IMR-90 (cell line): ENCODE results near the gene YARS2. TPM values are rescaled to one million over a fixed set of nuclear protein-coding genes. Genes with fewer than 3 reads are reported as not detected.

ENCODE experiments used
- ATAC-seq: fragments of 200-7000 bp; cut with Tn5 transposase; 2 replicates; pipeline ENCODE4 v1.9.1; 2020; ENCODE audit warnings: low read depth, mild to moderate bottlenecking, moderate library complexity
- BruUV-seq: library from RNA; stranded (reverse); fragments of 400-500 nt; replicated peaks from 2 replicates; lab custom pipeline; 2021; lab: Mats Ljungman, UMichigan
- CTCF ChIA-PET: fragments of 300-600 bp; formaldehyde crosslinking; extraction: SDS; loops from one replicate; lab custom pipeline; 2021; ENCODE audit warnings: antibody characterized with exemption; lab: Yijun Ruan, JAX
- POLR2A ChIA-PET: fragments of 300-600 bp; sonication (Branson Sonifier 250); formaldehyde crosslinking; loops from one replicate; lab custom pipeline; 2022; ENCODE audit warnings: antibody characterized with exemption; ENCODE audit not compliant: unreplicated experiment; lab: Charles Lee
- DNase-seq: peaks from one replicate; pipeline ENCODE4 v3.0.0; 2013
- H2AFZ ChIP-seq: replicated peaks from 2 replicates; pipeline ENCODE3; 2013; ENCODE audit warnings: low read length, mild to moderate bottlenecking; ENCODE audit not compliant: poor library complexity
- H2AK5ac ChIP-seq: 2 replicates; pipeline ENCODE4 v1.6.1; 2013; ENCODE audit warnings: low read depth, low read length, inconsistent platforms
- H2AK9ac ChIP-seq: replicated peaks from 2 replicates; pipeline ENCODE3; 2013; ENCODE audit warnings: mild to moderate bottlenecking, low read depth, low read length, moderate library complexity; ENCODE audit not compliant: poor library complexity
- H2BK120ac ChIP-seq: 2 replicates; pipeline ENCODE4 v1.6.1; 2013; ENCODE audit warnings: low read depth, low read length, inconsistent platforms
- H2BK15ac ChIP-seq: 3 replicates; pipeline ENCODE4 v1.6.1; 2013; ENCODE audit warnings: low read depth, low read length, inconsistent platforms
- H2BK20ac ChIP-seq: 2 replicates; pipeline ENCODE4 v1.6.1; 2013; ENCODE audit warnings: low read depth, mild to moderate bottlenecking, inconsistent platforms, low read length, moderate library complexity
- H2BK5ac ChIP-seq: 2 replicates; pipeline ENCODE4 v1.6.1; 2013; ENCODE audit warnings: mild to moderate bottlenecking, low read depth, low read length, inconsistent platforms; ENCODE audit not compliant: poor library complexity, severe bottlenecking
- H3K14ac ChIP-seq: replicated peaks from 2 replicates; pipeline ENCODE4 v1.6.1; 2013; ENCODE audit warnings: low read depth, low read length, inconsistent platforms
- H3K18ac ChIP-seq: 2 replicates; pipeline ENCODE4 v1.6.1; 2013; ENCODE audit warnings: low read depth, low read length, control low read depth
- H3K23ac ChIP-seq: 2 replicates; pipeline ENCODE4 v1.6.1; 2013; ENCODE audit warnings: low read depth, low read length, inconsistent platforms
- H3K27ac ChIP-seq: 2 replicates; pipeline ENCODE4 v1.5.1; 2013; ENCODE audit warnings: mild to moderate bottlenecking, control low read depth, low read length; ENCODE audit not compliant: insufficient read depth
- H3K27me3 ChIP-seq: 2 replicates; pipeline ENCODE4 v1.6.1; 2013; ENCODE audit warnings: low read length; ENCODE audit not compliant: control insufficient read depth, insufficient read depth
- H3K36me3 ChIP-seq: 2 replicates; pipeline ENCODE4 v1.6.1; 2013; ENCODE audit warnings: low read length, mixed read lengths; ENCODE audit not compliant: control insufficient read depth, insufficient read depth
- H3K4ac ChIP-seq: 2 replicates; pipeline ENCODE4 v1.6.1; 2013; ENCODE audit warnings: low read depth, low read length, inconsistent platforms
- H3K4me1 ChIP-seq: 2 replicates; pipeline ENCODE4 v1.6.1; 2013; ENCODE audit warnings: low read length, mixed read lengths; ENCODE audit not compliant: control insufficient read depth, insufficient read depth
- H3K4me2 ChIP-seq: 2 replicates; pipeline ENCODE4 v1.6.1; 2013; ENCODE audit warnings: low read depth, mild to moderate bottlenecking, control low read depth, low read length, moderate library complexity
- H3K4me3 ChIP-seq: 2 replicates; pipeline ENCODE4 v1.5.1; 2013; ENCODE audit warnings: low read depth, mild to moderate bottlenecking, control low read depth, low read length, moderate library complexity; ENCODE audit not compliant: insufficient read depth
- H3K56ac ChIP-seq: 2 replicates; pipeline ENCODE4 v1.6.1; 2013; ENCODE audit warnings: low read length, inconsistent platforms; ENCODE audit not compliant: insufficient read depth; ENCODE audit errors: extremely low read depth
- H3K79me1 ChIP-seq, 2 experiments: 2 replicates each; pipeline ENCODE4 v1.6.1; 2013; ENCODE audit warnings: low read length in 2 of 2, inconsistent platforms in 1 of 2, low read depth in 1 of 2
- H3K9ac ChIP-seq: 2 replicates; pipeline ENCODE4 v1.6.1; 2013; ENCODE audit warnings: low read depth, low read length, control low read depth
- H3K9me1 ChIP-seq: 2 replicates; pipeline ENCODE4 v1.6.1; 2013; ENCODE audit warnings: low read length, inconsistent platforms; ENCODE audit not compliant: insufficient read depth
- H3K9me3 ChIP-seq: 2 replicates; pipeline ENCODE4 v1.6.1; 2013; ENCODE audit warnings: low read length; ENCODE audit not compliant: control insufficient read depth, insufficient read depth
- H4K20me1 ChIP-seq: 2 replicates; pipeline ENCODE4 v1.6.1; 2013; ENCODE audit warnings: low read length, inconsistent platforms; ENCODE audit not compliant: insufficient read depth
- H4K5ac ChIP-seq: 2 replicates; pipeline ENCODE4 v1.6.1; 2013; ENCODE audit warnings: mild to moderate bottlenecking, low read depth, low read length, control low read depth
- H4K8ac ChIP-seq, 2 experiments: 2 replicates each; pipeline ENCODE4 v1.6.1; 2013; ENCODE audit warnings: low read depth in 2 of 2, low read length in 2 of 2, control low read depth in 1 of 2, inconsistent platforms in 1 of 2
- H4K91ac ChIP-seq: 2 replicates; pipeline ENCODE4 v1.6.1; 2013; ENCODE audit warnings: low read depth, low read length, inconsistent platforms; ENCODE audit not compliant: insufficient read depth
- BHLHE40 ChIP-seq: fragments of 150-350 bp; IDR thresholded peaks from 2 replicates; pipeline ENCODE4 v1.6.1; 2016; ENCODE audit warnings: mild to moderate bottlenecking, low read depth, low read length
- CEBPB ChIP-seq: IDR thresholded peaks from 2 replicates; pipeline ENCODE4 v1.6.1; 2012; ENCODE audit warnings: low read depth, low read length, improper control_type of control experiment
- CHD1 ChIP-seq: IDR thresholded peaks from 2 replicates; pipeline ENCODE4 v1.6.1; 2012; ENCODE audit warnings: low read depth, low read length, improper control_type of control experiment
- ELK1 ChIP-seq: fragments of 150-350 bp; IDR thresholded peaks from 2 replicates; pipeline ENCODE4 v1.6.1; 2016; ENCODE audit warnings: low read depth, mild to moderate bottlenecking, low read length, moderate library complexity, borderline replicate concordance
- FOS ChIP-seq: fragments of 150-350 bp; IDR thresholded peaks from 2 replicates; pipeline ENCODE4 v1.6.1; 2016; ENCODE audit warnings: low read depth, low read length
- MAFK ChIP-seq: IDR thresholded peaks from 2 replicates; pipeline ENCODE4 v1.6.1; 2012; ENCODE audit warnings: low read depth, low read length, improper control_type of control experiment
- MAZ ChIP-seq: IDR thresholded peaks from 2 replicates; pipeline ENCODE4 v1.6.1; 2012; ENCODE audit warnings: low read depth, mild to moderate bottlenecking, low read length, improper control_type of control experiment, moderate library complexity, borderline replicate concordance
- MXI1 ChIP-seq: IDR thresholded peaks from 2 replicates; pipeline ENCODE4 v1.6.1; 2012; ENCODE audit warnings: low read depth, mild to moderate bottlenecking, low read length, moderate library complexity, borderline replicate concordance
- NFE2L2 ChIP-seq: fragments of 150-350 bp; IDR thresholded peaks from 2 replicates; pipeline ENCODE4 v1.6.1; 2016; ENCODE audit warnings: low read depth, mild to moderate bottlenecking, low read length
- POLR2A ChIP-seq: IDR thresholded peaks from 2 replicates; pipeline ENCODE4 v1.6.1; 2012; ENCODE audit warnings: mild to moderate bottlenecking, low read depth, low read length
- RAD21 ChIP-seq: IDR thresholded peaks from 2 replicates; pipeline ENCODE4 v1.6.1; 2012; ENCODE audit warnings: low read length, improper control_type of control experiment
- RCOR1 ChIP-seq: IDR thresholded peaks from 2 replicates; pipeline ENCODE4 v1.6.1; 2012; ENCODE audit warnings: mild to moderate bottlenecking, low read length, improper control_type of control experiment; ENCODE audit not compliant: insufficient replicate concordance
- USF2 ChIP-seq: fragments of 150-350 bp; IDR thresholded peaks from 2 replicates; pipeline ENCODE4 v1.6.1; 2017; ENCODE audit warnings: mild to moderate bottlenecking, antibody characterized with exemption, low read length, low read depth
- whole genome bisulfite sequencing, 2 experiments: methylation state at CpG; one replicate each; pipeline versions ENCODE4 v1.1.5 to v1.1.7; 2013; ENCODE audit warnings: missing lambda C conversion rate in 2 of 2; ENCODE audit not compliant: insufficient read length in 1 of 2; ENCODE audit errors: extremely low coverage in 2 of 2; 5-methylcytosine and 5-hydroxymethylcytosine counted together
- dilution Hi-C: fragments of 300-500 bp; cut with HindIII; formaldehyde crosslinking; loops from one replicate; pipeline ENCODE4 v1.14.3; 2018; ENCODE audit warnings: low sequenced_read_pairs; ENCODE audit not compliant: unreplicated experiment
- in situ Hi-C: fragments of 300-500 bp; cut with MboI; formaldehyde crosslinking; loops from 3 replicates; pipeline ENCODE4 v1.14.3; 2019; ENCODE audit warnings: low sequenced_read_pairs, inconsistent platforms, mixed read lengths
- intact Hi-C: fragments of 100-400 bp; cut with micrococcal nuclease; formaldehyde crosslinking; loops from 2 replicates; pipeline ENCODE4 v1.10.0; 2022
- polyA plus RNA-seq, 3 experiments: library from polyadenylated mRNA; depleted of rRNA; stranded (reverse); fragments of >200 nt; gene quantifications; 2 replicates each; pipeline ENCODE4 v1.2.3, GENCODE V29; 2012; ENCODE audit warnings: low replicate concordance in 1 of 3
- total RNA-seq: library from RNA; depleted of rRNA; stranded (reverse); fragments of >200 nt; gene quantifications from 2 replicates; pipeline ENCODE4 v1.2.3, GENCODE V29; 2012
- TF ChIP-seq, protein P1 (sequence below): conservative IDR thresholded peaks from 2 replicates; pipeline ENCODE4 v1.5.1; 2012; ENCODE audit warnings: mild to moderate bottlenecking, low read depth, low read length, improper control_type of control experiment

YARS2 gene
- total and polyA plus RNA-seq, 2 of the 4 experiments (the other 2 are of a cell fraction) = 15.3 to 26.9 TPM

DNA sequence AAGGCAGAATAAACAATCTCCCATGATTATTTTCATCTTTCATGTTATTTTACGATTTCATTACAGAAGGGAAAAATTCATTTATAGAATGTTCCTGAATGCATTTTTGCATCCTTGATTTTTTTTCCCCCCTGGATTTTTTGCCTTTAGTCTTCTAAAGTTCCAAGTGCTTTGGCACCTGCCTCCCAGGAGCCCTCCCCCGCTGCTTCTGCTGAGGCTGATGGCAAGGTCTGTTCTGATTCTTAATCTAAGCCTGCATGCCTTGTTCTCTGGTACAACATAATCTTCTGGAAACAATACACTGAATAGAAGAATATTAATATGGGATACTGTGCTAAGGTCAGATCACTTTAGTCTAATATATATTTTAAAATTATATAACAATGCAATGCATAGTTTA is 18.0 kb downstream of the YARS2 start:
- H3K56ac ChIP-seq = no peak overlapping the region
- no peak overlapping the region for H3K23ac ChIP-seq
- TF ChIP-seq ELK1 = no peak
- TF ChIP-seq RAD21 = no peak
- TF ChIP-seq, protein P1, sequence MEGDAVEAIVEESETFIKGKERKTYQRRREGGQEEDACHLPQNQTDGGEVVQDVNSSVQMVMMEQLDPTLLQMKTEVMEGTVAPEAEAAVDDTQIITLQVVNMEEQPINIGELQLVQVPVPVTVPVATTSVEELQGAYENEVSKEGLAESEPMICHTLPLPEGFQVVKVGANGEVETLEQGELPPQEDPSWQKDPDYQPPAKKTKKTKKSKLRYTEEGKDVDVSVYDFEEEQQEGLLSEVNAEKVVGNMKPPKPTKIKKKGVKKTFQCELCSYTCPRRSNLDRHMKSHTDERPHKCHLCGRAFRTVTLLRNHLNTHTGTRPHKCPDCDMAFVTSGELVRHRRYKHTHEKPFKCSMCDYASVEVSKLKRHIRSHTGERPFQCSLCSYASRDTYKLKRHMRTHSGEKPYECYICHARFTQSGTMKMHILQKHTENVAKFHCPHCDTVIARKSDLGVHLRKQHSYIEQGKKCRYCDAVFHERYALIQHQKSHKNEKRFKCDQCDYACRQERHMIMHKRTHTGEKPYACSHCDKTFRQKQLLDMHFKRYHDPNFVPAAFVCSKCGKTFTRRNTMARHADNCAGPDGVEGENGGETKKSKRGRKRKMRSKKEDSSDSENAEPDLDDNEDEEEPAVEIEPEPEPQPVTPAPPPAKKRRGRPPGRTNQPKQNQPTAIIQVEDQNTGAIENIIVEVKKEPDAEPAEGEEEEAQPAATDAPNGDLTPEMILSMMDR = no peak
- TF ChIP-seq BHLHE40 = no peak
- no peak for TF ChIP-seq FOS
- TF ChIP-seq CEBPB = no peak
- TF ChIP-seq MXI1 = no peak
- TF ChIP-seq CHD1 = no peak
- no peak for TF ChIP-seq USF2
- no peak for TF ChIP-seq MAZ
- TF ChIP-seq RCOR1 = no peak
- TF ChIP-seq NFE2L2 = no peak
- no peak for TF ChIP-seq POLR2A
- TF ChIP-seq MAFK = no peak
- H4K5ac ChIP-seq = no peak overlapping the region
- POLR2A ChIA-PET = no interaction called here
- no CpG with 5 or more reads among the region's 2 CpGs for WGBS, 2 experiments
- H2BK5ac ChIP-seq = no peak overlapping the region
- no peak overlapping the region for H4K91ac ChIP-seq
- H2BK120ac ChIP-seq = no peak overlapping the region
- no peak for ATAC-seq
- dilution Hi-C loops = no loop called here
- H2AK5ac ChIP-seq = no peak overlapping the region
- CTCF ChIA-PET = no interaction called here
- no peak overlapping the region for H2AK9ac ChIP-seq
- H3K4me3 ChIP-seq = no peak overlapping the region
- DNase-seq = no peak
- no peak overlapping the region for H2AFZ ChIP-seq
- no peak overlapping the region for H4K8ac ChIP-seq
- H3K9me1 ChIP-seq = no peaks in the 10 kb centered on the region
- H2BK20ac ChIP-seq = no peak overlapping the region
- no peaks in the 10 kb centered on the region for H3K4me1 ChIP-seq
- peaks cover 13% of the 10 kb centered on the region for H3K36me3 ChIP-seq
- H3K9me3 ChIP-seq = no peaks in the 10 kb centered on the region
- H3K27ac ChIP-seq = no peak overlapping the region
- no peak overlapping the region for H3K4ac ChIP-seq
- H3K14ac ChIP-seq = no peak overlapping the region
- no TSS peak for BruUV-seq
- no peak overlapping the region for H3K4me2 ChIP-seq
- peaks cover 3 to 4% of the 10 kb centered on the region in 2 experiments; a peak in 3 of 4 replicates for H3K79me1 ChIP-seq
- no peaks in the 10 kb centered on the region for H3K27me3 ChIP-seq
- in situ Hi-C loops = no loop called here
- H4K20me1 ChIP-seq = no peaks in the 10 kb centered on the region
- H3K18ac ChIP-seq = no peak overlapping the region
- intact Hi-C loops = loop anchor here (5.0 kb wide), 2 partner anchors 35 to 280 kb away; no protein-coding TSS in a partner anchor
- H2BK15ac ChIP-seq = no peak overlapping the region
- no peak overlapping the region for H3K9ac ChIP-seq
